Endodermal cell (in vitro differentiated cells): ENCODE data around the gene RUNX1. TPM values are rescaled to one million over a fixed set of nuclear protein-coding genes. Genes with fewer than 3 reads are reported as not detected.

Source experiments
- DNase-seq: peaks from one replicate; pipeline ENCODE4 v3.0.0-alpha.2; 2017
- H3K27ac ChIP-seq: 2 replicates; pipeline ENCODE4 v1.5.1; 2013; ENCODE audit warnings: mild to moderate bottlenecking, low read depth, low read length, moderate library complexity
- H3K27me3 ChIP-seq: 2 replicates; pipeline ENCODE4 v1.6.1; 2013; ENCODE audit warnings: mild to moderate bottlenecking, low read length, moderate library complexity; ENCODE audit not compliant: insufficient read depth, control insufficient read depth, poor library complexity, severe bottlenecking
- H3K36me3 ChIP-seq: 2 replicates; pipeline ENCODE4 v1.7.0; 2013; ENCODE audit warnings: mild to moderate bottlenecking, low read length, moderate library complexity; ENCODE audit not compliant: control insufficient read depth, insufficient read depth
- H3K4me1 ChIP-seq: one replicate; pipeline ENCODE4 v1.7.0; 2013; ENCODE audit warnings: low read length; ENCODE audit not compliant: control insufficient read depth, insufficient read depth
- H3K4me3 ChIP-seq: 2 replicates; pipeline ENCODE4 v1.5.1; 2013; ENCODE audit warnings: mild to moderate bottlenecking, low read length, moderate library complexity
- H3K9ac ChIP-seq: 2 replicates; pipeline ENCODE4 v1.6.1; 2013; ENCODE audit warnings: mild to moderate bottlenecking, low read length, moderate library complexity; ENCODE audit not compliant: poor library complexity, severe bottlenecking; ENCODE audit errors: extremely low read depth
- H3K9me3 ChIP-seq: 2 replicates; pipeline ENCODE4 v1.6.1; 2013; ENCODE audit warnings: mild to moderate bottlenecking, low read length, moderate library complexity; ENCODE audit not compliant: control insufficient read depth
- H3K27ac Mint-ChIP-seq: 2 replicates; pipeline ENCODE4 v1.8.0; 2020; ENCODE audit warnings: mixed read lengths
- H3K27me3 Mint-ChIP-seq: 2 replicates; pipeline ENCODE4 v1.8.0; 2021; ENCODE audit warnings: mild to moderate bottlenecking, mixed read lengths; ENCODE audit not compliant: insufficient read depth
- H3K36me3 Mint-ChIP-seq: 2 replicates; pipeline ENCODE4 v1.8.0; 2020; ENCODE audit warnings: low read depth, mixed read lengths
- H3K4me1 Mint-ChIP-seq: 2 replicates; pipeline ENCODE4 v1.8.0; 2020; ENCODE audit warnings: mixed read lengths
- H3K4me3 Mint-ChIP-seq: 2 replicates; pipeline ENCODE4 v1.8.0; 2020; ENCODE audit warnings: mild to moderate bottlenecking, moderate library complexity, mixed read lengths
- H3K9me3 Mint-ChIP-seq: 2 replicates; pipeline ENCODE4 v1.8.0; 2020; ENCODE audit warnings: mild to moderate bottlenecking, mixed read lengths
- CTCF ChIP-seq: fragments of 200-600 bp; sonication (generic); conservative IDR thresholded peaks from 2 replicates; pipeline ENCODE4 v1.5.0; 2021; ENCODE audit warnings: antibody characterized with exemption, mild to moderate bottlenecking
- WGBS, 2 experiments: methylation state at CpG; one replicate each; pipeline versions ENCODE4 v1.1.5 to v1.1.7; 2013; ENCODE audit warnings: missing lambda C conversion rate in 2 of 2, mixed read lengths in 1 of 2; ENCODE audit not compliant: insufficient coverage in 1 of 2, insufficient read length in 1 of 2; 5-methylcytosine and 5-hydroxymethylcytosine counted together
- total RNA-seq, 2 donors: library from RNA; stranded (reverse); fragmentation: NEBNext Ultra II Directional in 1 of 2; extraction: Animal tissue kit (Norgen Biotek cat#: 25700) in 1 of 2; gene quantifications; 2 replicates in 1 of 2; 3 replicates in 1 of 2; pipeline ENCODE4 v1.2.1, GENCODE V29; 2021

Gene RUNX1
- total RNA-seq, 2 donors from 2014 or later = 0.31 to 2.8 TPM

- H3K27me3 ChIP-seq = no peaks in the 10 kb centered on the region
- no peak for DNase-seq
- Mint-ChIP-seq H3K4me1 (peaks cover 67% of the 10 kb centered on the region), H3K36me3 (no peaks in the 10 kb centered on the region), H3K27me3 (peaks cover 1% of the 10 kb centered on the region), H3K27ac (no peak overlapping the region), H3K4me3 (no peak overlapping the region), H3K9me3 (no peaks in the 10 kb centered on the region)
- H3K27ac ChIP-seq = no peak overlapping the region
- no peak overlapping the region for H3K9ac ChIP-seq
- no peaks in the 10 kb centered on the region for H3K36me3 ChIP-seq
- no peak for TF ChIP-seq CTCF
- H3K9me3 ChIP-seq = no peaks in the 10 kb centered on the region
- peaks cover 18% of the 10 kb centered on the region for H3K4me1 ChIP-seq
- no peak overlapping the region for H3K4me3 ChIP-seq
- WGBS, 2 experiments = 89 to 97% methylated on average over 1 to 2 of the region's 2 CpGs
Measured at GRCh38 chr21:34911360-34911759, 137.7 kb downstream of the RUNX1 start.

GRCh38 chr21:34910396-34910795 is 138.7 kb downstream of the RUNX1 start:
- Mint-ChIP-seq H3K4me3 (no peak overlapping the region), H3K27me3 (peaks cover 1% of the 10 kb centered on the region), H3K4me1 (peaks cover 68% of the 10 kb centered on the region), H3K9me3 (no peaks in the 10 kb centered on the region), H3K36me3 (no peaks in the 10 kb centered on the region), H3K27ac (no peak overlapping the region)
- Histone ChIP-seq H3K4me3 (no peak overlapping the region), H3K36me3 (no peaks in the 10 kb centered on the region), H3K9ac (no peak overlapping the region), H3K27me3 (no peaks in the 10 kb centered on the region), H3K9me3 (no peaks in the 10 kb centered on the region), H3K4me1 (peaks cover 24% of the 10 kb centered on the region), H3K27ac (no peak overlapping the region)
- WGBS, 2 experiments = 95 to 100% methylated on average over 1 to 4 of the region's 4 CpGs
- DNase-seq = no peak
- no peak for TF ChIP-seq CTCF

- Histone ChIP-seq H3K4me1 (peaks cover 28% of the 10 kb centered on the region), H3K36me3 (no peaks in the 10 kb centered on the region), H3K4me3 (no peak overlapping the region), H3K27ac (no peak overlapping the region), H3K27me3 (no peaks in the 10 kb centered on the region), H3K9ac (no peak overlapping the region), H3K9me3 (no peaks in the 10 kb centered on the region)
- Mint-ChIP-seq H3K4me3 (no peak overlapping the region), H3K9me3 (no peaks in the 10 kb centered on the region), H3K4me1 (peaks cover 68% of the 10 kb centered on the region), H3K27ac (no peak overlapping the region), H3K27me3 (peaks cover 1% of the 10 kb centered on the region), H3K36me3 (no peaks in the 10 kb centered on the region)
- WGBS, 2 experiments = 64 to 95% methylated on average over 2 to 3 of the region's 3 CpGs
- DNase-seq = no peak
- TF ChIP-seq CTCF = no peak
Measured at GRCh38 chr21:34909492-34910292, 139.4 kb downstream of the RUNX1 start.
